H9 (cell line): ENCODE measurements around the gene CDH13. TPM values are rescaled to one million over a fixed set of nuclear protein-coding genes. Genes with fewer than 3 reads are reported as not detected.

ENCODE experiments used
- DNase-seq: peaks from one replicate; pipeline ENCODE4 v3.0.0-alpha.2; 2017
- H2AFZ ChIP-seq: one replicate; pipeline ENCODE4 v1.6.1; 2013; ENCODE audit warnings: mild to moderate bottlenecking, low read length, control low read depth, moderate library complexity
- H2AK5ac ChIP-seq: 2 replicates; pipeline ENCODE4 v1.6.1; 2013; ENCODE audit warnings: low read length, control low read depth, mixed read lengths; ENCODE audit not compliant: insufficient read length
- H2BK120ac ChIP-seq: one replicate; pipeline ENCODE4 v1.6.1; 2013; ENCODE audit warnings: low read depth, mild to moderate bottlenecking, low read length, control low read depth, inconsistent platforms; ENCODE audit not compliant: poor library complexity, severe bottlenecking
- H2BK12ac ChIP-seq: 2 replicates; pipeline ENCODE4 v1.6.1; 2013; ENCODE audit warnings: low read length, control low read depth, mixed read lengths, low read depth; ENCODE audit not compliant: insufficient read length
- H2BK15ac ChIP-seq: 2 replicates; pipeline ENCODE4 v1.6.1; 2013; ENCODE audit warnings: low read depth, low read length, control low read depth
- H2BK20ac ChIP-seq: one replicate; pipeline ENCODE4 v1.6.1; 2013; ENCODE audit warnings: low read depth, mild to moderate bottlenecking, low read length, control low read depth, inconsistent platforms; ENCODE audit not compliant: poor library complexity, severe bottlenecking
- H2BK5ac ChIP-seq: 2 replicates; pipeline ENCODE4 v1.6.1; 2013; ENCODE audit warnings: low read length, control low read depth, mixed read lengths; ENCODE audit not compliant: insufficient read length
- H3K14ac ChIP-seq: 2 replicates; pipeline ENCODE4 v1.6.1; 2013; ENCODE audit warnings: low read length, control low read depth; ENCODE audit not compliant: insufficient read depth
- H3K18ac ChIP-seq: 2 replicates; pipeline ENCODE4 v1.6.1; 2013; ENCODE audit warnings: low read depth, mild to moderate bottlenecking, mixed read lengths, low read length, control low read depth; ENCODE audit not compliant: insufficient read length
- H3K23ac ChIP-seq: 2 replicates; pipeline ENCODE4 v1.6.1; 2013; ENCODE audit warnings: low read length, control low read depth, mixed read lengths, low read depth; ENCODE audit not compliant: insufficient read length
- H3K23me2 ChIP-seq: 2 replicates; pipeline ENCODE4 v1.6.1; 2013; ENCODE audit warnings: low read depth, mild to moderate bottlenecking, mixed read lengths, low read length, control low read depth; ENCODE audit not compliant: insufficient read length, poor library complexity, severe bottlenecking
- H3K27ac ChIP-seq: 2 replicates; pipeline ENCODE4 v1.5.1; 2013; ENCODE audit warnings: low read length, control low read depth, mixed read lengths, low read depth; ENCODE audit not compliant: insufficient read length
- H3K27me3 ChIP-seq: 2 replicates; pipeline ENCODE4 v1.6.1; 2013; ENCODE audit warnings: low read length, control low read depth, inconsistent platforms; ENCODE audit not compliant: insufficient read depth
- H3K4ac ChIP-seq: 2 replicates; pipeline ENCODE4 v1.6.1; 2013; ENCODE audit warnings: low read depth, mild to moderate bottlenecking, control low read depth, inconsistent platforms, low read length, moderate library complexity
- H3K4me1 ChIP-seq: 2 replicates; pipeline ENCODE4 v1.6.1; 2013; ENCODE audit warnings: low read length, control low read depth, inconsistent platforms; ENCODE audit not compliant: insufficient read depth
- H3K4me2 ChIP-seq: 2 replicates; pipeline ENCODE4 v1.6.1; 2013; ENCODE audit warnings: low read length, control low read depth, mixed read lengths; ENCODE audit not compliant: insufficient read length, insufficient read depth
- H3K56ac ChIP-seq: 2 replicates; pipeline ENCODE4 v1.6.1; 2013; ENCODE audit warnings: low read depth, mild to moderate bottlenecking, mixed read lengths, low read length, control low read depth; ENCODE audit not compliant: insufficient read length
- H3K79me1 ChIP-seq: 2 replicates; pipeline ENCODE4 v1.6.1; 2013; ENCODE audit warnings: low read depth, mild to moderate bottlenecking, moderate library complexity, low read length, control low read depth, inconsistent platforms; ENCODE audit not compliant: insufficient read depth, poor library complexity, severe bottlenecking
- H3K79me2 ChIP-seq: 2 replicates; pipeline ENCODE4 v1.6.1; 2013; ENCODE audit warnings: low read length, control low read depth, inconsistent platforms; ENCODE audit not compliant: insufficient read depth
- H3K9ac ChIP-seq: 2 replicates; pipeline ENCODE4 v1.6.1; 2013; ENCODE audit warnings: low read length, control low read depth, mixed read lengths; ENCODE audit not compliant: insufficient read length; ENCODE audit errors: extremely low read depth
- H3K9me3 ChIP-seq: one replicate; pipeline ENCODE4 v1.6.1; 2013; ENCODE audit warnings: low read depth, low read length, inconsistent platforms; ENCODE audit not compliant: control insufficient read depth
- H3T11ph ChIP-seq: one replicate; pipeline ENCODE4 v1.6.1; 2013; ENCODE audit warnings: mild to moderate bottlenecking, low read length, control low read depth, inconsistent platforms
- H4K20me1 ChIP-seq: one replicate; pipeline ENCODE4 v1.6.1; 2013; ENCODE audit not compliant: control insufficient read depth, insufficient read length, insufficient read depth
- H4K5ac ChIP-seq: 2 replicates; pipeline ENCODE4 v1.6.1; 2013; ENCODE audit warnings: low read depth, mild to moderate bottlenecking, mixed read lengths, low read length, control low read depth; ENCODE audit not compliant: insufficient read length
- H4K8ac ChIP-seq: replicated peaks from 2 replicates; pipeline ENCODE4 v1.6.1; 2013; ENCODE audit warnings: low read length, control low read depth, mixed read lengths, low read depth; ENCODE audit not compliant: insufficient read length
- H4K91ac ChIP-seq: 2 replicates; pipeline ENCODE4 v1.6.1; 2013; ENCODE audit warnings: low read depth, mild to moderate bottlenecking, moderate library complexity, mixed read lengths, low read length, control low read depth; ENCODE audit not compliant: insufficient read length
- H3K27ac Mint-ChIP-seq, 3 experiments: 2 replicates in 2 of 3; 3 replicates in 1 of 3; pipeline ENCODE4 v1.8.0; 2020 to 2021; ENCODE audit warnings: mixed read lengths in 3 of 3, mild to moderate bottlenecking in 1 of 3, moderate library complexity in 1 of 3
- H3K27me3 Mint-ChIP-seq: 2 replicates; pipeline ENCODE4 v1.8.0; 2021; ENCODE audit warnings: low read depth, mild to moderate bottlenecking, moderate library complexity, mixed read lengths
- H3K36me3 Mint-ChIP-seq, 3 experiments: 2 replicates in 2 of 3; 3 replicates in 1 of 3; pipeline ENCODE4 v1.8.0; 2020 to 2021; ENCODE audit warnings: low read depth in 3 of 3, mixed read lengths in 3 of 3; ENCODE audit not compliant: insufficient read depth in 1 of 3
- H3K4me1 Mint-ChIP-seq, 2 experiments: 2 replicates each; pipeline ENCODE4 v1.8.0; 2020; ENCODE audit warnings: mixed read lengths in 2 of 2
- H3K4me3 Mint-ChIP-seq, 2 experiments: 2 replicates in 1 of 2; 3 replicates in 1 of 2; pipeline ENCODE4 v1.8.0; 2020 to 2021; ENCODE audit warnings: mild to moderate bottlenecking in 2 of 2, mixed read lengths in 2 of 2, moderate library complexity in 1 of 2
- H3K9me3 Mint-ChIP-seq, 2 experiments: 2 replicates in 1 of 2; 3 replicates in 1 of 2; pipeline ENCODE4 v1.8.0; 2020; ENCODE audit warnings: mild to moderate bottlenecking in 2 of 2, mixed read lengths in 2 of 2, moderate library complexity in 1 of 2
- CTCF ChIP-seq: fragments of 200-600 bp; sonication (generic); conservative IDR thresholded peaks from 3 replicates; pipeline ENCODE4 v1.8.0; 2021; ENCODE audit warnings: antibody characterized with exemption, mild to moderate bottlenecking
- WGBS: extraction: QIAGEN DNeasy Blood & Tissue Kit; methylation state at CpG from one replicate; pipeline ENCODE4 v1.1.7; 2013; ENCODE audit warnings: missing lambda C conversion rate, low lambda C conversion rate, mixed read lengths; ENCODE audit not compliant: insufficient read length; ENCODE audit errors: extremely low coverage; 5-methylcytosine and 5-hydroxymethylcytosine counted together
- total RNA-seq: library from RNA; stranded (reverse); gene quantifications from 2 replicates; pipeline ENCODE4 v1.2.1, GENCODE V29; 2021

The CDH13 gene
- total RNA-seq, 1 experiment from 2014 or later = 1.5 TPM

DNA sequence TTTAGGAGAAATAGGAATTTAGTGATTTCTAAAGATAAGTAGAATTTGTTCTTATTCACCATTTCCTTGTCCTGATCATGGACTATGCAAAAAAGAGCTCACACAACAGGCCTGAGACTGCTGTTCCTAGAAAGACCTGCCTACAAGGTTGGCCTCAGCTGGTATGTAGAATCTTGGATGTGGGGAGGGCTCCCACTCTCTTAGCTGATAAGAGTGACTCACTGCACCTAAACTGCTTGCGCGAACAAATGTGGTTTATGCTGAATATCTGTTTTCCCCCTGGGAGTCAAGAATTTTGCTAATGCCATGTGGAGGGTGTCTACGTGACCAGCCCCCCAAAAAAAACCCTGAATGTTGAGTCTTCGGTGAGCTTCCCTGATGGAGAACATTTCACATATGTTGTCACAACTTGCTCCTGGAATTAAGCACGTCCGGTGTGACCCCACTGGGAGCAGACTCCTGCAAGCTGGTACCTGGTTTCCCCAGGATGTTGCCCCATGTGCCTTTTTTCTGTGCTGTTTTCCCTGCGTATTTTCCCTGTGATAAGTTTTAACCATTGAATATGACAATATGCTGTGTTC is 1112.2 kb downstream of the CDH13 start:
- H3K56ac ChIP-seq = no peak overlapping the region
- H3K18ac ChIP-seq = no peak overlapping the region
- no peaks in the 10 kb centered on the region for H3K79me2 ChIP-seq
- no peak overlapping the region for H4K5ac ChIP-seq
- H2BK20ac ChIP-seq = no peak overlapping the region
- no peak overlapping the region for H2AK5ac ChIP-seq
- no peak overlapping the region for H3K4me3 Mint-ChIP-seq
- H3K27me3 ChIP-seq = no peaks in the 10 kb centered on the region
- no peak overlapping the region for H2BK5ac ChIP-seq
- DNase-seq = no peak
- no CpG with 5 or more reads among the region's 7 CpGs for WGBS
- H3K9me3 ChIP-seq = peaks cover 4% of the 10 kb centered on the region
- H3K27ac Mint-ChIP-seq = no peak overlapping the region
- no peak overlapping the region for H3K4ac ChIP-seq
- H4K20me1 ChIP-seq = peaks cover 3% of the 10 kb centered on the region
- no peak overlapping the region for H3K23ac ChIP-seq
- H3K79me1 ChIP-seq = no peaks in the 10 kb centered on the region
- H3K4me2 ChIP-seq = no peak overlapping the region
- H4K8ac ChIP-seq = no peak overlapping the region
- no peaks in the 10 kb centered on the region for H3K4me1 Mint-ChIP-seq
- peaks cover 4 to 9% (median 9%) of the 10 kb centered on the region in 3 experiments; a peak in 5 of 7 replicates for H3K36me3 Mint-ChIP-seq
- no peak overlapping the region for H2BK12ac ChIP-seq
- no peaks in the 10 kb centered on the region for H3K23me2 ChIP-seq
- H3K9me3 Mint-ChIP-seq = peaks cover 12 to 16% of the 10 kb centered on the region in 2 experiments
- H3K9ac ChIP-seq = no peak overlapping the region
- H4K91ac ChIP-seq = no peak overlapping the region
- H3T11ph ChIP-seq = no peak overlapping the region
- H3K27ac ChIP-seq = no peak overlapping the region
- H2AFZ ChIP-seq = no peak overlapping the region
- no peak overlapping the region for H3K14ac ChIP-seq
- no peak overlapping the region for H2BK15ac ChIP-seq
- no peaks in the 10 kb centered on the region for H3K4me1 ChIP-seq
- no peak for TF ChIP-seq CTCF
- no peak overlapping the region for H2BK120ac ChIP-seq
- peaks cover 4% of the 10 kb centered on the region for H3K27me3 Mint-ChIP-seq
